ENCODE data around the gene MED9.

GRCh38 chr17:17456251-17456650 is 20.5 kb upstream of the MED9 start:
- TF ChIP-seq CTCF (IDR thresholded peaks at IDR 0.05) = no peak
- no peak for TF ChIP-seq EP300 (IDR thresholded peaks at IDR 0.05)

Measured in upper lobe of left lung (tissue), 4 donors.